Measurements from ENCODE around the gene DMRTC2.
A peak's percentile ranks its signal among the peaks of the same experiment; 100 is the strongest.

Gene DMRTC2

DNA sequence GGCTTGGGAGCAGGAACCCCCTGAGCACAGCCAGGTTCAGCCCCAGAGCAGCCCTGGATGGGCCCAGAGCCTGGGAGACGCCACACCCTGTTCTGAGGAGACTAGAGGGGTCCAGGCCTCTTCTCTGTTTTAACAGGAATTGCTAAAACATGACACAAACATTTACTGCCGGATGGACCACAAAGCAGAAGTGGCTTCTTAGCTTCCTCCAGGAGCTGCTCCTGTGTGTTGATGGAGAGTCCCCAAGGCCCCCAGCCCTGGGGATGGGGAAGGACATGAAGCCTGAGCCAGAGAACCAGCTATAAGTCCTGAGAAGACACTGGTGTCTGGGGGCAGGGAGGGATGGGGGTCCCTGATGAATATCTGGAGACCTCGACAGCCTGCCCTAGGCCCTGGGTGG is 33.8 kb upstream of the DMRTC2 start:
- peak overlapping the region; percentile 53 to 54 for H3K4me3 ChIP-seq (ENCODE audit: low read depth in 1 of 2, low read length in 1 of 2)
- H3K36me3 ChIP-seq: peaks cover 68% of the 10 kb centered on the region
- H3K27me3 ChIP-seq: no peaks in the 10 kb centered on the region
- H3K9me3 ChIP-seq: no peaks in the 10 kb centered on the region
- TF ChIP-seq, protein P1, sequence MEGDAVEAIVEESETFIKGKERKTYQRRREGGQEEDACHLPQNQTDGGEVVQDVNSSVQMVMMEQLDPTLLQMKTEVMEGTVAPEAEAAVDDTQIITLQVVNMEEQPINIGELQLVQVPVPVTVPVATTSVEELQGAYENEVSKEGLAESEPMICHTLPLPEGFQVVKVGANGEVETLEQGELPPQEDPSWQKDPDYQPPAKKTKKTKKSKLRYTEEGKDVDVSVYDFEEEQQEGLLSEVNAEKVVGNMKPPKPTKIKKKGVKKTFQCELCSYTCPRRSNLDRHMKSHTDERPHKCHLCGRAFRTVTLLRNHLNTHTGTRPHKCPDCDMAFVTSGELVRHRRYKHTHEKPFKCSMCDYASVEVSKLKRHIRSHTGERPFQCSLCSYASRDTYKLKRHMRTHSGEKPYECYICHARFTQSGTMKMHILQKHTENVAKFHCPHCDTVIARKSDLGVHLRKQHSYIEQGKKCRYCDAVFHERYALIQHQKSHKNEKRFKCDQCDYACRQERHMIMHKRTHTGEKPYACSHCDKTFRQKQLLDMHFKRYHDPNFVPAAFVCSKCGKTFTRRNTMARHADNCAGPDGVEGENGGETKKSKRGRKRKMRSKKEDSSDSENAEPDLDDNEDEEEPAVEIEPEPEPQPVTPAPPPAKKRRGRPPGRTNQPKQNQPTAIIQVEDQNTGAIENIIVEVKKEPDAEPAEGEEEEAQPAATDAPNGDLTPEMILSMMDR (IDR thresholded peaks at IDR 0.05): peak; percentile 41
- peaks cover 80 to 90% of the 10 kb centered on the region in 2 experiments for H3K4me1 ChIP-seq (ENCODE audit: control insufficient read depth in 1 of 2, insufficient read depth in 1 of 2, low read depth in 1 of 2, low read length in 1 of 2)
- H3K27ac ChIP-seq: peak overlapping the region; percentile 100

DNA sequence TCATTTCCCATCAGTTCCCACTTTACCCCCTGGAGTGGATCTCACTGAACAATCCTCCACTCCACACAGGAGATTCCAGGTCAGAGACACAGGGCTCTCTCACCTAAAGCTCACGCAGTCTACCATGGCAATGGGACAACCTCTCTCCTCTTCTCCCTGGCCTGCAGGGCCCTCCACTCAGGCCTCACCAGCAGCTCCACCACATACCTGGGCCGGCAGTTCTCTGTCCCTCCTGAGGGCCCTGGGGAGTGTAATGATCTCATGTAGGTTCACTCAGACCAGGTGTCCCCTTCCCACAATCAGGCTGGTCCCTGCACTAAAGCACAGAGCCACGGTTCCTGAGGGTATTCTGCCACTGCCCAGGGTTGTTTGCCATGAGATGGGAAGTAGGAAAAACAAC is 32.9 kb upstream of the DMRTC2 start:
- Histone ChIP-seq H3K4me3 (ENCODE audit: low read depth in 1 of 2, low read length in 1 of 2) (peak overlapping the region; percentile 53 to 54), H3K9me3 (no peaks in the 10 kb centered on the region), H3K27me3 (no peaks in the 10 kb centered on the region), H3K27ac (peak overlapping the region; percentile 100), H3K36me3 (peaks cover 60% of the 10 kb centered on the region), H3K4me1 (ENCODE audit: control insufficient read depth in 1 of 2, insufficient read depth in 1 of 2, low read depth in 1 of 2, low read length in 1 of 2) (peaks cover 71 to 81% of the 10 kb centered on the region in 2 experiments)
- TF ChIP-seq, protein P1 (IDR thresholded peaks at IDR 0.05): no peak

DNA sequence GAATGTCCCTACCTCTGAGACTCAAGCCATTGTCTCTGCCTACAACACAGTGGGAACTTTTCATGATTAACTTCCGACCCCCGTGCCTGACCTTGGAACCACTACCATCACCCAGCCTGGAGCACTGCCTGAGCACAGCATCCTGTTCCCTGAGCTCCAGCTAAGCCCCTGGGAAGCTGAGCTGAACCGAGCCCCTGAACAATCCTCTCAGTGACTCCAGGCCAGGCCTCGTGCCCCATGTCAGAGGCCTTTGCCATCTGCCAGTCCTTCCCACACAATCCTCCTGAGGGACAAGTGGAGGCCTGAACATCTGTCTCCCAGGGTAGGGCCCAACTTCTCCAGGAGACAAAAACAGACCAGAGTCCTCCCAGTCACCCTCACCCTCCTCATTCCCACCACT is 30.9 kb upstream of the DMRTC2 start:
- Histone ChIP-seq H3K4me1 (ENCODE audit: control insufficient read depth in 1 of 2, insufficient read depth in 1 of 2, low read depth in 1 of 2, low read length in 1 of 2) (peaks cover 55 to 65% of the 10 kb centered on the region in 2 experiments), H3K9me3 (no peaks in the 10 kb centered on the region), H3K4me3 (ENCODE audit: low read depth in 1 of 2, low read length in 1 of 2) (no peak overlapping the region), H3K36me3 (peaks cover 42% of the 10 kb centered on the region), H3K27me3 (no peaks in the 10 kb centered on the region), H3K27ac (peak overlapping the region; percentile 100)
- TF ChIP-seq, protein P1 (IDR thresholded peaks at IDR 0.05): no peak

DNA sequence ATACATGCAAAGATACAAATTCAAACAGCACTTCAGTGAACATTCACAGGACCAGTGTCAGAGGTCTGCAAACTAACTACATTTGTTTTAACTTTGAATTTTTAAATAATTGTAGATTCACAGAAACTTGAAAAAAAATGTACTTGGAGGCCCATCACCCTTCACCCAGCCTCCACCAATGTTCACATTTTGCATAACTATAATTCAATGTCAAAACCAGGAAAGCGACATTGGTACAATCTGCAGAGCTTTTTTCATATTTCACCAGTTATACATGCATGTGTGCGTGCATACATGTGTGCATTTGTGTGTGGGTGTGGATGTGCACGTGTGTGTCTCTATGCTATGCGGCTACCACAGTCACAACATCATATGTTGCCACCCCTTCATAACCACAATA is 29.5 kb upstream of the DMRTC2 start:
- TF ChIP-seq, protein P1 (IDR thresholded peaks at IDR 0.05): no peak
- Histone ChIP-seq H3K27me3 (no peaks in the 10 kb centered on the region), H3K27ac (peak overlapping the region; percentile 100), H3K36me3 (peaks cover 28% of the 10 kb centered on the region), H3K4me3 (ENCODE audit: low read depth in 1 of 2, low read length in 1 of 2) (no peak overlapping the region), H3K9me3 (no peaks in the 10 kb centered on the region), H3K4me1 (ENCODE audit: control insufficient read depth in 1 of 2, insufficient read depth in 1 of 2, low read depth in 1 of 2, low read length in 1 of 2) (peaks cover 55 to 65% of the 10 kb centered on the region in 2 experiments)

DNA sequence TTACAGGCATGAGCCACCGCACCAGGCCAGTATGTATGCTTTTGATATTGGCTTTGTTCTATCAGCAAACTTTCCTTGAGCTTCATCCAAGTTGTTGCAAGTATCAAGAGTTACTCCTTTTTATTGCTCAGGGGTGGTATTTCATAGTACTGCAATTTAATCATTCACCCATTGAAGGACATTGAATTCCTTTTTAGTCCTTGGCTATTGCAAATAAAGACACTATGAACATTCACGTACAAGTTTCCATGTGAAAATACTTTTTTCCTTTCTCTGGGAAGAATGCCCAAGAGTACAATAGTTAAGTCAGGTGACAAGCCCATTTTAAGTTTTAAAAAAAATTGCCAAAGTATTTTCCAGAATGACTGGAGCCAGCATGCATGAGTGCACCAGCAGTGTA is 28.1 kb upstream of the DMRTC2 start:
- peaks cover 52 to 57% of the 10 kb centered on the region in 2 experiments for H3K4me1 ChIP-seq (ENCODE audit: control insufficient read depth in 1 of 2, insufficient read depth in 1 of 2, low read depth in 1 of 2, low read length in 1 of 2)

More for the DNA sequence above, 28.1 kb upstream of the DMRTC2 start:
- TF ChIP-seq, protein P1 (IDR thresholded peaks at IDR 0.05): no peak
- H3K27me3 ChIP-seq: no peaks in the 10 kb centered on the region
- no peak overlapping the region for H3K4me3 ChIP-seq (ENCODE audit: low read depth in 1 of 2, low read length in 1 of 2)
- no peaks in the 10 kb centered on the region for H3K9me3 ChIP-seq
- H3K36me3 ChIP-seq: peaks cover 17% of the 10 kb centered on the region
- no peak overlapping the region for H3K27ac ChIP-seq

Data from neutrophil (primary cell).